Hepatocyte (in vitro differentiated cells): ENCODE measurements around the gene OR1E1.

Experiments
- CTCF ChIP-seq: fragments of 200-600 bp; sonication (generic); IDR thresholded peaks from 2 replicates; pipeline ENCODE4 v1.5.1; 2016; ENCODE audit warnings: antibody characterized with exemption, mild to moderate bottlenecking; ENCODE audit not compliant: poor library complexity
- EZH2 ChIP-seq: fragments of 200-600 bp; sonication (generic); IDR thresholded peaks from 2 replicates; pipeline ENCODE4 v1.6.1; 2016; ENCODE audit warnings: antibody characterized with exemption, mild to moderate bottlenecking, borderline replicate concordance
- EZH2phosphoT487 ChIP-seq: fragments of 200-600 bp; sonication (generic); IDR thresholded peaks from one replicate; pipeline ENCODE4 v1.6.1; 2018; ENCODE audit warnings: antibody characterized with exemption, mild to moderate bottlenecking, low read depth, moderate library complexity; ENCODE audit not compliant: unreplicated experiment, severe bottlenecking

GRCh38 chr17:3385869-3386816, 12.1 kb downstream of the OR1E1 start, which contains the start of gene OR3A2:
- TF ChIP-seq CTCF (no peak), EZH2 (no peak), EZH2phosphoT487 (no peak)
